ENCODE measurements around the gene RPL39L. TPM values are rescaled to one million over a fixed set of nuclear protein-coding genes. Genes with fewer than 3 reads are reported as not detected.

Gene RPL39L
- total RNA-seq, 6 experiments from 2014 or later, result 6.5 to 20.0 (median 18.0) TPM

GRCh38 chr3:187169231-187169960 lies 30.1 kb upstream of the RPL39L start:
- Mint-ChIP-seq H3K4me3 (no peak overlapping the region), H3K27ac (no peak overlapping the region), H3K36me3 (ENCODE audit: low read depth) (no peaks in the 10 kb centered on the region), H3K4me1 (ENCODE audit: low read depth) (peaks cover 33% of the 10 kb centered on the region), H3K9me3 (no peaks in the 10 kb centered on the region), H3K27me3 (ENCODE audit: insufficient read depth) (no peaks in the 10 kb centered on the region; the same call in 1 of the 2 replicates)
- DNase-seq, result no peak
- TF ChIP-seq, protein P1, sequence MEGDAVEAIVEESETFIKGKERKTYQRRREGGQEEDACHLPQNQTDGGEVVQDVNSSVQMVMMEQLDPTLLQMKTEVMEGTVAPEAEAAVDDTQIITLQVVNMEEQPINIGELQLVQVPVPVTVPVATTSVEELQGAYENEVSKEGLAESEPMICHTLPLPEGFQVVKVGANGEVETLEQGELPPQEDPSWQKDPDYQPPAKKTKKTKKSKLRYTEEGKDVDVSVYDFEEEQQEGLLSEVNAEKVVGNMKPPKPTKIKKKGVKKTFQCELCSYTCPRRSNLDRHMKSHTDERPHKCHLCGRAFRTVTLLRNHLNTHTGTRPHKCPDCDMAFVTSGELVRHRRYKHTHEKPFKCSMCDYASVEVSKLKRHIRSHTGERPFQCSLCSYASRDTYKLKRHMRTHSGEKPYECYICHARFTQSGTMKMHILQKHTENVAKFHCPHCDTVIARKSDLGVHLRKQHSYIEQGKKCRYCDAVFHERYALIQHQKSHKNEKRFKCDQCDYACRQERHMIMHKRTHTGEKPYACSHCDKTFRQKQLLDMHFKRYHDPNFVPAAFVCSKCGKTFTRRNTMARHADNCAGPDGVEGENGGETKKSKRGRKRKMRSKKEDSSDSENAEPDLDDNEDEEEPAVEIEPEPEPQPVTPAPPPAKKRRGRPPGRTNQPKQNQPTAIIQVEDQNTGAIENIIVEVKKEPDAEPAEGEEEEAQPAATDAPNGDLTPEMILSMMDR (IDR thresholded peaks at IDR 0.05), result no peak

- Mint-ChIP-seq H3K27ac (no peak overlapping the region), H3K4me3 (no peak overlapping the region), H3K36me3 (ENCODE audit: low read depth) (no peaks in the 10 kb centered on the region), H3K4me1 (ENCODE audit: low read depth) (peaks cover 18% of the 10 kb centered on the region), H3K9me3 (no peaks in the 10 kb centered on the region), H3K27me3 (ENCODE audit: insufficient read depth) (no peaks in the 10 kb centered on the region)
- DNase-seq, result no peak
- TF ChIP-seq, protein P1 (IDR thresholded peaks at IDR 0.05), result no peak
These were observed 28.5 kb upstream of the RPL39L start for GRCh38 chr3:187167777-187168176.

DNA sequence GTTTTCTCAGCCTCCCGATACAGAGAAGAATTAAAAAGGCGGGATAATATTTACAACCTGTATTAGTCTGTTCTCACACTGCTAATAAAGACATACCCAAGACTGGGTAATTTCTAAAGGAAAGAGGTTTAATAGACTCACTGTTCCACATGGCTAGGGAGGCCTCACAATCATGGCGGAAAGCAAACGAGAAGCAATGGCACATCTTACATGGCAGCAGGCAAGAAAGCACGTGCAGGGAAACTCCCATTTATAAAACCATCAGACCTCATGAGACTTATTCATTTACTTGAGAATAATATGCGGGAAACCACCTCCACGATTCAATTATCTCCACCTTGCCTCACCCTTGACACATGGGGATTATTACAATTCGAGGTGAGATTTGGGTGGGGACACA lies 27.5 kb upstream of the RPL39L start:
- H3K4me1 Mint-ChIP-seq (ENCODE audit: low read depth), result peaks cover 18% of the 10 kb centered on the region
- no peak overlapping the region for H3K27ac Mint-ChIP-seq
- TF ChIP-seq, protein P1 (IDR thresholded peaks at IDR 0.05), result no peak
- DNase-seq, result no peak
- no peaks in the 10 kb centered on the region for H3K9me3 Mint-ChIP-seq
- H3K4me3 Mint-ChIP-seq, result no peak overlapping the region
- H3K27me3 Mint-ChIP-seq (ENCODE audit: insufficient read depth), result peaks cover 7% of the 10 kb centered on the region
- H3K36me3 Mint-ChIP-seq (ENCODE audit: low read depth), result no peaks in the 10 kb centered on the region

DNA sequence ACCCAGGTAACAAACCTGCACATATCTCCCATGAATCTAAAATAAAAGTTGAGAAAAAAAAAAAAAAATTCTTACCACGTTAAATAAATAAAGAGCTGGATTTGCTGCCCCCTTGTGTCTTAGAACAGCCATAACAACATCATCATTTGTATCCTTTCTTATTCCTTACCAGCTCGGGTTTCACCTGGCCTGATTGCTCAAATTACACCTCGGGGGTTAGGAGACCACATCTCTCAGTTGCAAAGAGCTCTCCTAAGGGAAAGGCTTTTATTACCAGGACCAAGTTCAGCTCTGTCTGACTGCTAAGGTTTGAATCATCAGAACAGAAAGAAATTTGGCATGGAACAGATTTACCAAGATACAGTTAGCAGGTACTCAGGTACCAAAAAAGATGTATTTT lies 25.8 kb upstream of the RPL39L start:
- peaks cover 12% of the 10 kb centered on the region for H3K4me1 Mint-ChIP-seq (ENCODE audit: low read depth)
- no peak overlapping the region for H3K4me3 Mint-ChIP-seq
- peaks cover under 1% of the 10 kb centered on the region for H3K9me3 Mint-ChIP-seq
- DNase-seq, result peak; percentile 44
- no peaks in the 10 kb centered on the region for H3K36me3 Mint-ChIP-seq (ENCODE audit: low read depth)
- TF ChIP-seq, protein P1 (IDR thresholded peaks at IDR 0.05), result peak; percentile 90
- H3K27ac Mint-ChIP-seq, result no peak overlapping the region
- H3K27me3 Mint-ChIP-seq (ENCODE audit: insufficient read depth), result peaks cover 12% of the 10 kb centered on the region

DNA sequence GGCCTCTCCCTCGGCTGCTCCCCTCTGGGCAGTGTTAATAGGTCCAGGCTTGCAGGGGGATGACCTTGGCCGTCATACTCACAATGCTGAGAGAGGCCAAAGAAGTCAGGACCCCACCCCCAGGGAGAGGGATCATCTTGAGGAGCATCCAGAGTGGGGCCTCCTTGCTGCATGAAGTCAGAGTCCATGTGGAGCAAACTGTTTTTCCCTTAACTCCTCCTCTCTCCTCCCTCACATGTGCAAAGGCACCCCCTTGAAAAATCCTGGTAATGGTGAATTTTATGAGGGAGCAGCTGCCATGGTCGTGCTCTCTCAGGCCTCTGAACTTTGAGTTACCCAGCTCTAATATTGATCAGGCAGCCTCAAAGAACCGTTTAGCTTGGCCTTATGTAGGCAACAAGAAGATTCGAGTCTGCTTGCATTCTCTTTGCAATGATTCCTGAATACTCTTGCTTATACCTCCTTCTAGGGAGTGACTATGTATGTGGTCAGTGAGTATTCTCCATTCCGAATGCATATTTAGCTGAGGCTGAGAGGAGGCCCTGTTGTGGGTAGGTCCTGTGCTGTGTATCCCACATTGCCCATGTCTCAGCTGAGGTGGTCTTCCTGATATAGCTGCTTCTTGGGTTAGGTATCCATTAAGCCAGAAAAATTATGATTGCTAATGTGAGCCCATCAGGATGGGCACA lies 23.1 kb upstream of the RPL39L start:
- TF ChIP-seq, protein P1 (IDR thresholded peaks at IDR 0.05), result no peak
- no peak for DNase-seq
- Mint-ChIP-seq H3K36me3 (ENCODE audit: low read depth) (no peaks in the 10 kb centered on the region), H3K4me3 (no peak overlapping the region), H3K4me1 (ENCODE audit: low read depth) (no peaks in the 10 kb centered on the region; the same call in 1 of the 2 replicates), H3K27ac (no peak overlapping the region), H3K9me3 (peaks cover 11% of the 10 kb centered on the region), H3K27me3 (ENCODE audit: insufficient read depth) (peaks cover 18% of the 10 kb centered on the region)
